Measurements from ENCODE around the gene RDM1. TPM values are rescaled to one million over a fixed set of nuclear protein-coding genes. Genes with fewer than 3 reads are reported as not detected.

Gene RDM1
- total RNA-seq, 4 donors from 2014 or later = not detected

DNA sequence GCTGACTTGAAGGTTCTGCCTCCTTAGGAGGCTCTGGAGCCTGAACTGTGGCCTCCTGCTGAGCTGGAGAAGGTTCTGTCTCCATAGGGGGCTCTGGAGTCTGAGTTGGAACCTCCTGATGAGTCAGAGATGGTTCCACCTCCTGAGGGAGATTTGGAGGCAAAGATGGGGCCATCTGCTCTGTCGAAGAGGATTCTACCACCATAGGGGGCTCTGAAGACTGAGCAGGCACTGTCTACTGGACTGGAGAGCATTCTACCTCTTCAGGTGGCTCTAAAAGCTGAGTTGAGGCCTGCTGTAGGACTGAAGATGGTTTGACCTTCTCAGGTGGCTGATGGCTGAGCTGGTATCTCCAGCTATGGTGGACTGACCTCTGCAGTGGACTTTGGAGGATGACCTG is 16.2 kb downstream of the RDM1 start:
- H3K4me1 ChIP-seq = no peaks in the 10 kb centered on the region
- no peak overlapping the region for H3K4me3 ChIP-seq
- no CpG with 5 or more reads among the region's 1 CpG for WGBS
- peak in 1 of 2 donors; percentile 12 for DNase-seq (ENCODE audit: low spot score in 2 of 2)
- no peak for TF ChIP-seq EP300 (IDR thresholded peaks at IDR 0.05)
- TF ChIP-seq POLR2A (IDR thresholded peaks at IDR 0.05) = no peak
- TF ChIP-seq, protein P1, sequence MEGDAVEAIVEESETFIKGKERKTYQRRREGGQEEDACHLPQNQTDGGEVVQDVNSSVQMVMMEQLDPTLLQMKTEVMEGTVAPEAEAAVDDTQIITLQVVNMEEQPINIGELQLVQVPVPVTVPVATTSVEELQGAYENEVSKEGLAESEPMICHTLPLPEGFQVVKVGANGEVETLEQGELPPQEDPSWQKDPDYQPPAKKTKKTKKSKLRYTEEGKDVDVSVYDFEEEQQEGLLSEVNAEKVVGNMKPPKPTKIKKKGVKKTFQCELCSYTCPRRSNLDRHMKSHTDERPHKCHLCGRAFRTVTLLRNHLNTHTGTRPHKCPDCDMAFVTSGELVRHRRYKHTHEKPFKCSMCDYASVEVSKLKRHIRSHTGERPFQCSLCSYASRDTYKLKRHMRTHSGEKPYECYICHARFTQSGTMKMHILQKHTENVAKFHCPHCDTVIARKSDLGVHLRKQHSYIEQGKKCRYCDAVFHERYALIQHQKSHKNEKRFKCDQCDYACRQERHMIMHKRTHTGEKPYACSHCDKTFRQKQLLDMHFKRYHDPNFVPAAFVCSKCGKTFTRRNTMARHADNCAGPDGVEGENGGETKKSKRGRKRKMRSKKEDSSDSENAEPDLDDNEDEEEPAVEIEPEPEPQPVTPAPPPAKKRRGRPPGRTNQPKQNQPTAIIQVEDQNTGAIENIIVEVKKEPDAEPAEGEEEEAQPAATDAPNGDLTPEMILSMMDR (IDR thresholded peaks at IDR 0.05) = no peak
- no peaks in the 10 kb centered on the region for H3K27me3 ChIP-seq
- H3K27ac ChIP-seq = no peak overlapping the region
- no peaks in the 10 kb centered on the region for H3K9me3 ChIP-seq
- no peaks in the 10 kb centered on the region for H3K36me3 ChIP-seq

DNA sequence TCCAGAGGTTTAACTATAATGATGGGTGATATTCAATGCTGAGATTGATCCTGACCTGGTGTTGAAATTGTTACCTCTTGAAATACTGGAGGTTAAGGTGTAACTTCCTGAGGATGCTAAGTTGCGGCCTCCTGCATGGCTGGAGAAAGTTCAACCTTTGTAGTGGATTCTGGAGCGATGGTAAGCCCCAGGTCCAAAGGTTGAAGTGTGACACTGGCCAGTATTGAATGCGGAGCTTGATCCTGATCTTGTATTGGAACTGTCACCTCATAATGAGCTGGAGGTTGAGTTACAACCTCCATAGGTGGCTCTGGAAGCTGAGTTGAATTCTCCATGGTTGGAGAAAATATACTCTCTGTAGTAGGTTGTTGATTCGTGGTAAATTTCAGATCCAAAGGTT is 17.0 kb downstream of the RDM1 start:
- DNase-seq (ENCODE audit: low spot score in 2 of 2) = no peak
- Histone ChIP-seq H3K4me1 (no peaks in the 10 kb centered on the region), H3K9me3 (no peaks in the 10 kb centered on the region), H3K27me3 (no peaks in the 10 kb centered on the region), H3K36me3 (no peaks in the 10 kb centered on the region), H3K4me3 (no peak overlapping the region), H3K27ac (no peak overlapping the region)
- no peak for TF ChIP-seq POLR2AphosphoS5 (IDR thresholded peaks at IDR 0.05)
- TF ChIP-seq, protein P1 (IDR thresholded peaks at IDR 0.05) = no peak
- 79% methylated on average over 4 of the region's 4 CpGs for WGBS

DNA sequence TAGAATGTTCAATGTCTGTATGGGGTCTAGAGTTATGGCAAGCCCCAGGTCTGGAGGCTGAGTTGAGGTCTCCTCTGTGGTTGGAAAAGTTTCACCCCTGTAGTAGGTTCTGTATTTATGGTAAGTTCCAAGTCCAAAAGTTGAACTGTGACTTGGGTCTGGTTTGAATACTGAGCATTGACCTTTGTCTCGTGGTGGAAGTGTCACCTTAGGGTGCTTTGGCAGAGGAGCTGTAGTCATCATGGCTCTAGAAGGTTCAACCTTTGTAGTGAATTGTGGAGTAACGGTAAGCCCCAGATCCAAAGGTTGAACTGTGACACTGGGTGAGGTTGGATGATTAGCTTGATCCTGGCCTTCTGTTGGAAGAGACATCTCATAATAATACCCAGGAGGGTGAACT is 17.6 kb downstream of the RDM1 start:
- WGBS = 95% methylated on average over 2 of the region's 2 CpGs
- H3K27ac ChIP-seq = no peak overlapping the region
- no peaks in the 10 kb centered on the region for H3K36me3 ChIP-seq
- H3K4me3 ChIP-seq = no peak overlapping the region
- no peak for DNase-seq (ENCODE audit: low spot score in 2 of 2)
- H3K9me3 ChIP-seq = no peaks in the 10 kb centered on the region
- H3K27me3 ChIP-seq = no peaks in the 10 kb centered on the region
- TF ChIP-seq, protein P1 (IDR thresholded peaks at IDR 0.05) = no peak
- TF ChIP-seq EP300 (IDR thresholded peaks at IDR 0.05) = no peak
- no peaks in the 10 kb centered on the region for H3K4me1 ChIP-seq

DNA sequence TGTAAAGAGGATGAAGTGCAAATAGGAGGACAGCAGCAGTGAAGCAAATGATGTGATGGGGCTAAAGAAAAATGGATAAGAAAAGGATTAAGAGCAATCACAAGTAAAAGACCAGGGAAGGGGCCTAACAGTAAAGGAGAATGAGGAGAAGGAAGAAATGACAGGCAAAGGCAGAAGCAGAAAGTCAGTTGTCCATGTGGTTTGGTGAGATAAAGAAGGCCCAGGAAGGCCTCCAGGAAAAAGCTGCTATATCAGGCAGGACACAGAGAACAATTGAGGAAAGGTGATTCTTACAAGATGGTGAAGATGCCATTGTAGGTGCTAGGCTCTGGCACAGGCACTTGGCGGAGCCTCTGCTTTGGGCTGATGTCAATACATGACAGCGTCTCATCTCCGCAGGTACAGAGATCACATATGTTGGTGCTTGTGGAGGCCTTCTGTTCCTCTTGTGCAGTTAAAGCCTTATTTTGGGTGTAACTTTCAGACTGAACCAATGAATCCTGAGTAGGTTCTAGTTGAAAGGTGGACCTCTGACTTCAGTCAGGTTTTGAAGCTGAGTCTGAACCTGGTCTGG is 18.1 kb downstream of the RDM1 start:
- TF ChIP-seq POLR2AphosphoS5 (IDR thresholded peaks at IDR 0.05) (no peak), EP300 (IDR thresholded peaks at IDR 0.05) (no peak), POLR2A (IDR thresholded peaks at IDR 0.05) (no peak)
- TF ChIP-seq, protein P1 (IDR thresholded peaks at IDR 0.05) = no peak
- WGBS = 93% methylated on average over 3 of the region's 3 CpGs
- H3K36me3 ChIP-seq = no peaks in the 10 kb centered on the region
- no peak overlapping the region for H3K4me3 ChIP-seq
- H3K27ac ChIP-seq = no peak overlapping the region
- DNase-seq (ENCODE audit: low spot score in 2 of 2) = no peak
- H3K27me3 ChIP-seq = no peaks in the 10 kb centered on the region
- no peaks in the 10 kb centered on the region for H3K9me3 ChIP-seq
- no peaks in the 10 kb centered on the region for H3K4me1 ChIP-seq

DNA sequence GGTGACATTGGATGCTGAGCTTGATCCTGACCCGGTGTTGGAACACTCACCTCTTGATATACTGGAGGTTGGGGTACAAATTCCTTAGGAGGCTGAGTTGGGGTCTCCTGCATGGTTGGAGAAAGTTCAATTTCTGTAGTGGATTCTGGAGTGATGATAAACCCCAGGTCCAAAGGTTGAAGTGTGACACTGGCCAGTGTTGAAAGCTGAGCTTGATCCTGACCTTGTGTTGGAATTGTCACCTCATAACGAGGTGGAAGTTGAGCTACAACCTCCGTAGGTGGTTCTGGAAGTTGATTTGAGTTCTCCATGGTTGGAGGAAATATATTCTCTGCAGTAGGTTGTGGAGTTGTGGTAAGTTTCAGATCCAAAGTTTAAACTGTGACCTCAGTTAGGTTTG is 21.2 kb downstream of the RDM1 start:
- DNase-seq (ENCODE audit: low spot score in 2 of 2) = no peak
- no peak overlapping the region for H3K27ac ChIP-seq
- no peak overlapping the region for H3K4me3 ChIP-seq
- no peaks in the 10 kb centered on the region for H3K27me3 ChIP-seq
- no peak for TF ChIP-seq POLR2A (IDR thresholded peaks at IDR 0.05)
- TF ChIP-seq POLR2AphosphoS5 (IDR thresholded peaks at IDR 0.05) = no peak
- TF ChIP-seq, protein P1 (IDR thresholded peaks at IDR 0.05) = no peak
- TF ChIP-seq EP300 (IDR thresholded peaks at IDR 0.05) = no peak
- H3K4me1 ChIP-seq = no peaks in the 10 kb centered on the region
- H3K9me3 ChIP-seq = no peaks in the 10 kb centered on the region
- no peaks in the 10 kb centered on the region for H3K36me3 ChIP-seq
- 95% methylated on average over 3 of the region's 3 CpGs for WGBS

Measured in suprapubic skin (tissue), 4 donors.